T1000 (cell line): ENCODE data around the gene KCNK16.
"Not testable (repeated sequence)": the region's sequence is repeated elsewhere in the genome, so short reads cannot be mapped to it uniquely, and the experiment has no call there.

Source experiments
- DNase-seq: peaks from one replicate; lab custom pipeline; 2025; ENCODE audit warnings: mixed read lengths; lab: John Stamatoyannopoulos, UW

The KCNK16 gene

DNA sequence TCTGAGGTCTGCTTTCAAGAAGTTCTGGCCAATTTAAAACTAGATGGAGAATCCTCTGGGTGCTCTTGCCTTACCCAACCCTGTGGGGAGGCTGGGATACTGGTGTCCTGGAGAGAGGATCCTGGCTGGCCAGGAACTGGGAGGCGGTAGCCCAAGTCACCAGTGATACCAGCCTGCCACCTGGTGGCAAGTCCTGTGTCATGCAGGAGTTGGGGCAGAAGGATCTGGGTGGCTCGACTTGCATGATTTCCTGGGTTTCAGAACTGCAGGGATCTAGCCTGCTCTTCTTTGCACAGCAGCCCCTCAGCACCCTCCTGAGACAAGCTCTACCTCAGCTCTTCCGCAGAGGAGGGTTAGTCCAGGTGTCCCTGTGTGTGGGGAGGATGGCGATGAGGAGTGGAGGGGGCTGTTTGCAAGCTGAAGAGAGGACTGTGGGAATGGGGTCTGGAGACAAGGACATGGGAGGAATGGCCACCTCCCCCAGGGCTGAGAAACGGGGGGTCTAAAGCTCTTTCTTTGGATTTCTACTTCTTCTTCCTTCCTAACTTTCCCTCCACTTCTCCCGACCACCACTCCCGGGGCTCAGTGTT is 12.5 kb downstream of the KCNK16 start:
- peak; percentile 6 for DNase-seq

DNA sequence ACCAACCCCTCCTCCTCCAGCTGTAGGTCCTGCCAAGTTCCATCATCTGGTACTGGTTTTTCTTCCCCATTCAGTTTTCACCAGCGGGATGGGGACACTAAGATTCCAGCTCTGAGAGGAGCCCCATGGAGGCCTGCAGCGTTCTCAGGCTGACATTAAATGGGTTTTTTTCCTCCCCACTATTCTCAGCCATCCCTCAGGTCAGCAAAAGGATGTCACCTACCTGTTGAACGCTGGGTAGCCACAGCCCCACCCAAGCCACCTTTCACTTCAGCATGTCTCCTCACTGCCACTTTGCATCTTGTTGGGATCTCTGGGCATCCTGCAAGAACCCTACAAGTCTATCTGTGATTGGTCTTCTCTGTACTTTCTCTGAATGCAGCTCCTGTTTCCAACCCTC is 15.0 kb downstream of the KCNK16 start:
- DNase-seq: no peak

DNA sequence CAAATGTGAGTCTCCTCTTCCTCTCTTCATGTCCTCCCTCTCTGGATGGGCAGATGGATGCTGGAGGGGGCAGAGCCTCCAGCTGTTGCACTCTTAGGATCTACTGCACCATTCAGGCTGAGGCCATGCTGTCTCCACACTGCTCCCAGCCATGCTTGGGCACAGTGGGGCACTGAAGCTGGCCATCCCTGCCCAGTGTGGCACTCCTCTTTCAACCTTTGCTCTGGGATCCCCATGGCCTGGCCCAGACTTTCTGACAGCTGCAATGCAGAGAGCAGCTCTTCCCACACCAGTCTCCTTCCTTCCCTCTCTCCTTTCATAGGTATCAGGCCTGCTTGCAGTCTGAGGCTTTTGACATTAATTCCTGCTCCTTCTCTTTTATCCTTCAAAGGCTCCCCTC is 17.6 kb downstream of the KCNK16 start:
- no peak for DNase-seq

DNA sequence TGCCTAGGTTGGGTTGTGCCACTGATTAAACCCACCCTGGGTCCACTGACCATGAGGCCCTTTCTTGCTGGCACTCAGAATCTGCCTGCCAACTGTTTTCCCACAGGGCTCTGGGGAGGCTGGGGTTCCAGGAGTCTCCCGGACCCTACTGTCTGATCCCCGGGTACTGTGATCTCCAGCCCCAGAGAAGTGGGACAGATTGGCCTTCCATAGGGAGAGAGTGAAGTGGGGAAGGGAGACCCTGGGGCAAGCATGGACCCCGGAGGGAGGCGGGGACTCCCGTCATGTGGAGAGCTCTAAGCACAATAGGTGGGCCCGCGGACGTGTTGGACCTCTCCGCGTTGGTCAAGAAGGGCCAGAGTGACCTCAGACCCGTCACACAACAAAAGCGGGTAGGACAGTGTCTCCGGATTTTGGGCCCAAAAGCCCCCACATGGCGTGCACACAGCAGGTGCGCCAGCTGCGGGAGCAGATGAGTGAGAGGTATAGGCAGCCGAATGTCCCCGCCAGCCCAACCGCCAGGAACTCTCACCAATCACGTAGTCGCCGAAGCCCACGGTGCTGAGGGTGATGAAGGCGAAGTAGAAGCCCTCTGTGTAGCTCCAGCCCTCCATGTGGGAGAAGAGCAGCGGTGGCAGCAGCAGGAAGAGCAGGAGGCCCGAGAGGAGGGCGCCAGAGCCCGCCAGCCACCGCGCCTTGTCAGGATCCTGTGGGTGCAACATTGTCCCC is 18.9 kb downstream of the KCNK16 start:
- DNase-seq: no peak

DNA sequence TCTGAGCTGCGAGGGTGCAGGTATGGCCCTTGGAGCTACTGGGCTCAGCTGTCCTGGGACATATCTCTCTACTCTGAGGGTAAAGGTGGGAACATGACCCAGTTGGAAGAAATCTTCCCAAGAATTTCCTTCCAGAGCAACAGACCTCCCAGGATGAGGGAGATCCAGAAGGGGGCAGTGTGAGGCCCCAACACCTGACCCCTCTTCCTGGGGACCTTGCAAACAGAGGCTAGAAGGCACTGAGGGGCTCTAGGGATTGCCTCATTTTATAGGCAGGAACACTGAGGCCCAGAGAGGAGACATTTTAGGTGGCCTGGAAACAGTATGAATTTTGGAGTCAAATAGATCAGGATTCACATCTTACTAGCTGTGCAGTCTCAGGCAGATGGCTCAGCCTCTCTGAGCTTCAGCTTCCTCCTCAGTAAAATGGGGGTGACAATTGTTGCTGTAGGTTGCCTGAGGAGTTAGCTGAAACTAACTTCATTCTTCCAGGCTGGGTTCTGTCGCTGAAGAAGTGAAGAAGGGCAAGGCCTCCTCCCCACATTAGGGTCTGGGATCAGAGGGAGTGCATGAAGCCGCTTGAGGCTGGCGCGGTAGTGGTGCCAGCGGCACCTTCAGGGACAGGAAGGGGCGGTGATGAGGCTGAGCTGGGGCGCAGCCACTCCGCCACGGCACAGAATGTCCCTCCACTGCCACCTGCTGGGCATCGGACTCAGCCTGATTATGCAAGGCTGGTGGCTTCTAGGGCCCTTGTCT is 19.7 kb downstream of the KCNK16 start:
- DNase-seq: no peak

DNA sequence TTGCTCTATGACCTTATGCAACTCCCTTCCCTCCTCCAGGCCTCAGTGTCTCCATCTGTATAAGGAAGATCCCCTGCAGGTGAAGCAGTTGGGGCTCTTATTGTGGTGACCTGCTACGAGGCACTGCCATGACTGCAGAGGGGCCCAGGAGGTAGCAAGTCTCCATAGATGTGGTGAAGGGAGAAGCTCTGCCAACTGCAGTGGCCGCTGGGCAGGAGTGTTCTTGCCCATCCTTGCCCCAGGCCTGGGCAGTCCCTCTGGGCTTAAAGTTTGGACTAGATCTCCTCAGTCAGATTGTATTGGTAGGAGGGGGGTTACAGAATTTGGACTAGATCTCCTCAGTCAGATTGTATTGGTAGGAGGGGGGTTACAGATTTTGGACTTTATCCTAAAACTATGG is 20.5 kb downstream of the KCNK16 start:
- DNase-seq: no peak

DNA sequence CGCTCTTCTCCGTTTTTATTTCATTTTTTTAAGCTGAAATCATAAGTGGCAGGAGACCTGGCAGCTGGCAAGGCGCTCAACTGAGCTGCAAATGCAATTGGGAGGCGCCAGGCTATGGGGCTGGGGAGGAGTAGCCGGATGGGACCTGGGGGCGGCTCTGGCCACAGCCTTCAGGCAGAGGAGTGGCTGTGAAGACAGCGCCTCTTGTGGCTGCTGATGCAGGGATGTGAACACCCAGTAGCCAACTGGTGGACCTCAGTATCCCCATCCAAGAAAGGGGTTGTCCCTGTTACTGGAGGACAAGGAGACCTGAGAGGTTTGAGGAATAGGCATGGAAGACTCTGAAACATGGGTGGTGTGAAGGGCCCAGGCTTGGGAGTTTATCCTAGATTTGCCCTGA is 20.9 kb downstream of the KCNK16 start:
- no peak for DNase-seq

DNA sequence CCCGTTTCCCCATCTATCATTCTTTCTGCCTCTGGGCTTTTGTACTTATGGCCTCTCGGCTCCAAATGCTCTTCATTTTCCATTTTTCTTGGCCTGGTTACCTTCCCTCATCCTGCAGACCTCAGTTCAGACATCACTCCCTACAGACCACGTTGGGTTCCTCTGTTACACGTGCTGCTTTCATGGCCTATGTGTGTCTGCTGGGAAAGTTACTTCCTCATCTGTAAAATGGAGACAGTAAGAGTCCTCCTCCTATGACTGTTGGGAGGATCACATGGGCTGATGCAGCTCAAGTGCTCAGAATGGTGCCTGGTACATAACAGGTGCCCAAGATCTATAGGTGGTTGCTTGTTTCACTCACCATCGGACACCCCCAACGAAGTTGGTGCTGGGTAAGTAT is 21.8 kb downstream of the KCNK16 start:
- DNase-seq: no peak

DNA sequence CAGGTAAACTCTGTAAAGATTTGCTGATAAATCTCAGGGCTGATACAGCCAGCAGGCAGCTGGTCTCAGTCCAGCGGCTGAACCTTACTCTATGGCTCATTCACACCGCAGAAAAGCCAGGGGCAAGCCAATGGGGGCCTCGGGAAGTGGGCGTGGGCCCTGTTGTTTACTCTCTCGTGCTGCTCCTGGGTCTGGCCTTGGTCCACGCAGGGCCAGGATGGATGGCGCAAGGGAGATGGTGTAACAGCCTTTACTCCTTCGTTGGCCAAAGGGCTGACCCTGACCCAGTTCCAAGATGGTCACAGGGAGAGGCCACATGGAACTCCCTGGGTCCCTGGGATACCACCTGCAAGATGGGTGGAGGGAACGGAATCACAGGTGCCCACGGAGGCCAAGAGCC is 24.4 kb downstream of the KCNK16 start:
- DNase-seq: no peak

DNA sequence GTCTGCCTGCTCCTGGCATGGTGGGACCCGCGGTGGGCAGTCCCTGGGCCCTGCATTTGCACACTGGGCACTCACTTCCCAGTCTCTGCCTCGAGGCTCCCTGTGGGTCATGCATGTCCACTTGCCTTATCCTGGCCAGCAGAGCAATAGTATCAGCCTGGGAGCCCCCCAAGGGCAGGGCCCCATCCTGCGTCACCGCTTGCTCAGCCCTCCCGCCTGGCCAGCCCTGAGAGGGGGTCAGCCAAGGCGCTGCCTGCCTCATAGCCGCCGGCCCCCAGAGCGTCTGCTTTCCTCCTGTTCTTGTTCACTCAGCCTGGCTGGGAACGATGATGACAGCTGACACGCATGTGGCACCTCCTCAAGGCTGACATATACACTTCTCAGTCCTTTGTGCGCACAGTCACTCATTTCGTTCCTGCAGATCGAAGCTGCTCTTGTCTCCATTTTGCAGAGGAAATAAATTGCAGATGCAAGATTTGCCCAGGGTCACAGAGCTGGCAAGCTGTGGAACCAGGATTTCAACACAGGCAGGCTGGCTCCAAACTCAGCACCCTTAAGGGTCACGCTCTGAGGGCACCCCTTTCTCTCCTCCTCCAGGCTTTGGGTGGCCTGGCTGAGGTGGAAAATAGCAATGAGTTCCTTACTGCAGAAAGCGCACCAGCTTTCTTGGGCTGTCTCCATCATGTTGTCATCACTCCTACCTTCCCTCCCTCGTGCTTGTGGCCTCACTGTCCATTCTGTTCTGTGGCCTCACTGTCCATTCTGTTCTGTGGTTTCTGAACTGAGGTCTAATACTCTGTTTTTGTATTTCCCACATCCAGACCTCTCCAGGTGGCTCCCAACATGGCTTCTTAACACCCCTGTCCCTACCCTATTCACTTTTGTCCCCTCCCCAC is 25.5 kb downstream of the KCNK16 start:
- no peak for DNase-seq

DNA sequence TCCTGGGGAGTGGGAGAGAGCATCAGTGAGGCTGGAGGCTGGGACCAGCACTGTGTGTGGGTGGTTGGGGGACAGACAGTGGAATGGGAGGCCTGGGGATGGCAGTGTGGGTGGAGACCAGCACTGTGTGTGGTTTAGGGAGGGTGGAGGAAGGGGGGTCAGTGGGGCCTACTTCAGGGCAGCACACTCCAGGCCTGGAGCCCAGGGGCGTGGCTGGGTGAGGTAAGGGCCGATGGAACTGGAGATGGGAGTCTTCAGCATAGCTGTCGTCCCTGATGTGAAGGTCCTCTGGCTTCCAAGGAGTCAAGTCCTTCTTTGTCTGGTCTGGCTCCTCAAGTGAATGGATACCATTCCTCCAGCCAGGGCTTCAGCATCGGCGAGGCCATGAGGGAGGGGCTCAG is 26.9 kb downstream of the KCNK16 start:
- no peak for DNase-seq

DNA sequence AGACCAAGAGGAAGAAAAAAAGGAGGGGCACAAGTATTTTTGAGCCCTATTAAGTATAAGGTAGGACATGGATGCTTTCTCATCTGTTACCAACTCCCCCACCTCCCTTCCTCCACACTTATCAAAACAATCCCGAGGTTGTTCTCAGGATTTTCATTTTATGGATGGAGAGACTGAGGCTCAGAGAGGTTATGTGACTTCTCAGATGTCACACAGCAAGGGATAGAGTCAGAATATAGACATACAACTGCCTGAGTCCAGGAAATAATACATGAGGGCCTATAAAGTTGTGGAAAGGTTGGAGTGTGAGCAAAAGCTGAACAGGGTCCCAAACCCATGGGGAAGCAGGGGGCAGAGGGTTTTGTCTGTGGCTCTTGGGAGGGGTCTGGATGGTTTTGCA is 27.6 kb downstream of the KCNK16 start:
- DNase-seq: no peak

DNA sequence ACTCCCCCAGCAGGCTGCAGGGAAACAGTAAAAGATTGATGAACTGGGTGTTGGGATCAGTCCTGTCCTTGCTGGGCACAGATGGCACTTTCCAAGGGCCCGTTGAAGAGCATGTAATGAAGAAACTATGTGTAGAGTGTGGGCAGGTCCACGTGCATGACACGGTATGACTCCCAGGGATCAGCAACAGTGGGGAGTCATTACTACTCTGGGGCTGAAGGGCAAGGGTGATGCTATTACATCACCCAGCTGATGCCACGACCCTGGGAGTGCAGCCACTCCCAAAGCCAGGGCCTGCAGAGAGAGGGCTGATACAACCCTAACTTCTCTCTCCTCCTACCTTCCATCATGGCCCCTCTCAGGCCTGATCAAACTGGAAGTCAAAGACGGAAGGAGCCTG is 28.4 kb downstream of the KCNK16 start:
- no peak for DNase-seq

DNA sequence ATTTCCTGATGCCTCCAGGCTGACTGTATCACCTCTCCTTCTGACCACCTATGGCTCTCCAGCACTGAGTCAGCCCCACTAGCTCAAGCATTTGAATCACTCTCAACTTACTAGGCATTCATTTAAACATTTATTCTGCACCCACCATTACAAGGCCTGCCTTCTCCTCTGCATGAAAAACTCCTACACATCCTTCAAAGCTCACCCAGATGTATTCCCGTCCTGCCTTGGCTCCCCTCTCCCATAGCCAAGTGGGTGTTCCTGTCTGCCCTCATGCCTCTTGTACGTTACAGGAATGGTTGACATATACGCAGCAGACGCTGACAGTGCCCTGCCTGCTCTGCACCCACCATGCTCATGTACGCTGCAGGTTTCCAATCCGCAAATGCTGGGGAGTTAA is 29.9 kb downstream of the KCNK16 start:
- DNase-seq: no peak

DNA sequence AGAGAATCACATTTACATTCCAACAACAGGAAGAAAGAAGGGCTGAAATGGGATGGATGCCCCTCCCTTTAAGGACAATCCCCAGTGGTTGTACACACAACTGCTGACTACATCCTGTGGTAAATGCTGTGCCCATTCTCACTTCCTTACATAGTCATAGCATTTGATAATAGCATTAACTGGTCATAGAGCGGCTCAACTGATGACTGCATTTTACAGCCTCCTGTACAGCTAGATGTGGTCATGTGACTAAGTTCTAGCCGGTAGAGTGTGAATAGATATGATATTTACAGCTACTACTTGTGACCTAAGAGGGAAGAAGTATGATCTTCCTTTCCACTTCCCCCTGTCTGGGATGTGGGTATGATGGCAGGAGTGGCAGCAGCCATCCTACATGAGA is 33.0 kb downstream of the KCNK16 start:
- DNase-seq: no peak

DNA sequence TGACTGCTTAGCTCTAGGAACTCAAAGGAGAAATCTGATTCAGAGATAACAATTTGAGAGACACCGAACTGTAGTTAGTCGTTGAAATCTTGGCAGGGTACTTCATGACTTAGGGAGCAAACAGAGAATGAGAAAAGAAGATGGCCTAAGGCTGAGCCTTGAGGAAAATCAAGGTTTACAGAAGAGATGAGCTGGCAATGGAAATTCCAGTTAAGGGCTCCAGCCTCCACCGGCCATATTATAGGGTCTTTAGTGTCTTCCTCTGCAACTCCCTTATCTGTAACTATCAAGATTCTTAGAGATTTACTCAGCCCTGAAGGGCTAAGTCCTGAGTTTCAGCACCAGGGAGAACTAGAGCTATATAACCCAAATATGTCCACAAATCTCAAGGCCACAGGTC is 34.9 kb downstream of the KCNK16 start:
- no peak for DNase-seq

DNA sequence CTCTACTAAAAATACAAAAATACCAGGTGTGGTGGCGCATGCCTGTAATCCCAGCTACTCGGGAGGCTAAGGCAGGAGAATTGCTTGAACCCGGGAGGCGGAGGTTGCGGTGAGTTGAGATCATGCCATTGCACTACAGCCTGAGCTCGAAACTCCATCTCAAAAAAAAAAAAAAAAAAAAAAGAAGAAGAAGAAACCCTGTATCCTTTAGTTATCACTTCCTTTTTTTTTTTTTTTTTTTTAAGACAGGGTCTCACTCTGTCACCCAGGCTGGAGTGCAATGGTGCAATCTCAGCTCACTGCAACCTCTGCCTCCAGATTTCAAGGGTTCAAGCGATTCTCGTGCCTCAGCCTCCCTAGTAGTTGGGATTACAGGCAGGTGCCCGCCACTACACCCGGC is 35.9 kb downstream of the KCNK16 start:
- DNase-seq: not testable (repeated sequence)

DNA sequence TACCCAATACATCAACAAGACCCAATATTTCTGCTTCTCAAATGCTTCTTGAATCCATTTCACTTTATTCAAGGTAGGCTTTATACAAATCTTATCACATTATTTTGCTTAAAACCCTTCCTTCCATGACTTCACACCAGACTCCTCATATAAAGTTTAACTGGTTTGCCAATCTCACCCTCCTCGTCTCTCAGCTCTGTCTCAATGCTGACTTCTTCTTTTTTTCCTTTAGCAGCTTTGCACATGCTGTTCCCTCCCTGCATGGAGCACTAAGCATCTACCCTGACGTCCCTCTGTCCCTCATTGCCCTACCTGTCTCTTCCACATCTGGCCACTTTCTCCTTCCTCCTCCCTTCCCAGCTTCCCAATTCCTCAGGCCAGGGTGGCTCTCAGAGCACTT is 39.7 kb downstream of the KCNK16 start:
- no peak for DNase-seq

DNA sequence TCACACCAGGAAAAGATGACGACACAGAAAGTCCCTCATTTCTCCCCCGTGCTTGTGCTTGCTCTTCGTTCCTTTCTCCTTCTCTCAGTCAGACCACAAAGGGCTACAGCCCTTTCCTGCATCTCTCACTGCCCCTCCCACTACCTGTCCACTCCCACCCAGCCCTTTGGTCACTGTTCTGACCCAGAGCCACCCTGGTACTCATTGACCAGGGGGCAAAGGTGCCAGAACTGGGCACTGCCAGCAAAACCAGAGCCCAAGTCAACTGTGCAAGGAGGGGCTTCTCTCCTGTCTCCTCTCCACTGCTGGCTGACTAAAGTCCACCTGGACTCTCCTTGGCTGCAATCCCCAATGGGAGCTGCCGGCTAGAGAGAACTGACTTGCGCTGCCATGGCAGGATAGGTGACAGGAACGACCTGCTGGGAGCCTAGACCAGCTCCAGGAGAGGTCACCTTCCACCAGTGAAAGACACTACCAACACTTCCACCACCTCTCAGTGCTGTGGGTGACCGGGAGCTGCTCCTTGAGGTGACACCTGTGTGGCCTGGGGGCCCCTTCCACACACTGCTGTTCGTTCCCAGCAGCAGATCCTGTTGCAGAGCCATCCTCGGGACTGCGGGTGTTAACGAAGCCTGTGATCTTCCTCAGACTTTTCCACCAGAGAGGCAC is 41.1 kb downstream of the KCNK16 start:
- DNase-seq: no peak

DNA sequence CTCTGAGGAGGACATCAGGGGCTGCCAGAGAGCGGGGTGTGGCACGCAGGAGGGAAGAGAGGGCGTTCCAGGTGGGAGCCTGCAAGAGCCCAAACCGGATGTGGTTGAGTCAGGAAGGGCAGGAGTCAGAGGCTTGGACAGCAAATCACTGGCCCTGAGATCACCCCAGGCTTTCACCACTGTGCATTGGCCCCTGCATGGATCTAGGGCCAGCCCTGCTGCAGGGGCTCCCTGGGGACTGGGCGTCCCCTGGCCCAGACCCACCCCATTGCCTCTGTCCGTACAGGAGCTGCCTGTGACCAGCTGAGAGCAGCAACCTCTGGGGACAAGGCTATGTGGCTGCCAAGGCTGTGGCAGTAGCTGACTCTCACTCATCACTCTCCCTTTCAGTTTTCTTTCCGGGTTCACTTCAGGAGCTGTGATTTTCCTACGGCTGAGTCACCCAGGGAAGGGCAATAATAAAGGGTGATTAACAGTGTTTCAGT is 42.2 kb downstream of the KCNK16 start:
- DNase-seq: no peak

DNA sequence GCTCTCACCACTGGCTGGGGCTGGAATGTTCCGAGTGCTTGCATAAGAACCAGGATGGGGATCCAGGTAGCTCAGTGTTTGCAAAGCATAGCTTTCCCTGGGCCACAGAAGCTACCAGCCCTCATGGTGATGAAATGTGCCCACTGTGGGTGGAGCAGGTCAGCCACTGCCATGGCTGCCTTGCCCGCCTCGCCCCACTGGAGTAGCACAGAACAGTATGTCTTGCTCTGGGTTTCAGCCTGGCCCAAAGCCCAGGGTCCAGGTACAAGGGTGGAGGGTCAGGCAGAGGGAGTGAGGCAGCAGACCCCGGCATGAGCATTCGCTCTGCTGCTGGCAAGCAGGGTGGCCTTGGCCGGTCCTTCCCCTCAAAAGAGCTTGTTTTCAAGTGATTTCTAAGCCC is 43.0 kb downstream of the KCNK16 start:
- DNase-seq: no peak
